ENCODE results near the gene MVD. TPM values are rescaled to one million over a fixed set of nuclear protein-coding genes. Genes with fewer than 3 reads are reported as not detected.

The MVD gene
- total and polyA plus RNA-seq, 10 of the 15 experiments (the other 5 are each of a cell fraction or from before 2014, with no cell fraction given), result 5.0 to 147 (median 65.0) TPM

GRCh38 chr16:88659160-88659559, 3.7 kb downstream of the MVD start:
- Histone ChIP-seq H3K9ac (ENCODE audit: control insufficient read depth, insufficient read depth, low read length) (no peak overlapping the region), H3K79me2 (ENCODE audit: control insufficient read depth, insufficient read depth, low read length) (peaks cover 47% of the 10 kb centered on the region), H3K4me3 (no peak overlapping the region), H3K4me2 (ENCODE audit: control insufficient read depth, insufficient read depth) (no peak overlapping the region), H3K9me3 (replicated peaks; ENCODE audit: control insufficient read depth, insufficient read depth, low read length) (no peaks in the 10 kb centered on the region), H4K20me1 (ENCODE audit: control insufficient read depth, insufficient read depth) (no peaks in the 10 kb centered on the region), H3K4me1 (ENCODE audit: control insufficient read depth, insufficient read depth, low read length) (peaks cover 6% of the 10 kb centered on the region; the same call in 1 of the 2 replicates), H3K27ac (ENCODE audit: control insufficient read depth, insufficient read depth) (no peak overlapping the region), H2AFZ (ENCODE audit: control insufficient read depth, low read depth, low read length) (no peak overlapping the region), H3K36me3 (ENCODE audit: control insufficient read depth in 2 of 2, insufficient read depth in 2 of 2, low read length in 1 of 2) (peaks cover 6 to 15% of the 10 kb centered on the region in 2 experiments; a peak in 3 of 4 replicates), H3K27me3 (replicated peaks in 1 of 2; ENCODE audit: control insufficient read depth in 2 of 2, insufficient read depth in 2 of 2, low read length in 1 of 2) (no peaks in the 10 kb centered on the region)
- in situ Hi-C loops (cut with MboI), result no loop called here
- CTCF ChIA-PET, result no interaction called here
- DNase-seq (ENCODE audit: low read depth, low spot score), result no peak
- 96% methylated on average over 25 of the region's 25 CpGs for WGBS (ENCODE audit: insufficient coverage, insufficient replicate concordance, low lambda C conversion rate, missing lambda C conversion rate)
- no peak for FAIRE-seq
- intact Hi-C loops (cut with micrococcal nuclease; ENCODE audit: unreplicated experiment), result no loop called here
- no peak for TF ChIP-seq SREBF2 (IDR thresholded peaks at IDR 0.05; ENCODE audit: low read length)
- TF ChIP-seq ZNF274 (IDR thresholded peaks at IDR 0.05; ENCODE audit: insufficient read depth, insufficient read length), result no peak
- no peak for TF ChIP-seq SRF (IDR thresholded peaks at IDR 0.05; ENCODE audit: low read depth in 2 of 2, low read length in 2 of 2)
- TF ChIP-seq, protein P1, sequence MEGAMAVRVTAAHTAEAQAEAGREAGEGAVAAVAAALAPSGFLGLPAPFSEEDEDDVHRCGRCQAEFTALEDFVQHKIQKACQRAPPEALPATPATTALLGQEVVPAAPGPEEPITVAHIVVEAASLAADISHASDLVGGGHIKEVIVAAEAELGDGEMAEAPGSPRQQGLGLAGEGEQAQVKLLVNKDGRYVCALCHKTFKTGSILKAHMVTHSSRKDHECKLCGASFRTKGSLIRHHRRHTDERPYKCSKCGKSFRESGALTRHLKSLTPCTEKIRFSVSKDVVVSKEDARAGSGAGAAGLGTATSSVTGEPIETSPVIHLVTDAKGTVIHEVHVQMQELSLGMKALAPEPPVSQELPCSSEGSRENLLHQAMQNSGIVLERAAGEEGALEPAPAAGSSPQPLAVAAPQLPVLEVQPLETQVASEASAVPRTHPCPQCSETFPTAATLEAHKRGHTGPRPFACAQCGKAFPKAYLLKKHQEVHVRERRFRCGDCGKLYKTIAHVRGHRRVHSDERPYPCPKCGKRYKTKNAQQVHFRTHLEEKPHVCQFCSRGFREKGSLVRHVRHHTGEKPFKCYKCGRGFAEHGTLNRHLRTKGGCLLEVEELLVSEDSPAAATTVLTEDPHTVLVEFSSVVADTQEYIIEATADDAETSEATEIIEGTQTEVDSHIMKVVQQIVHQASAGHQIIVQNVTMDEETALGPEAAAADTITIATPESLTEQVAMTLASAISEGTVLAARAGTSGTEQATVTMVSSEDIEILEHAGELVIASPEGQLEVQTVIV (IDR thresholded peaks at IDR 0.05; ENCODE audit: borderline replicate concordance, partially characterized antibody), result no peak
- no peak for TF ChIP-seq RAD51 (IDR thresholded peaks at IDR 0.05)
- TF ChIP-seq PAX5 (IDR thresholded peaks at IDR 0.05; ENCODE audit: borderline replicate concordance, low read depth, low read length), result no peak
- no peak for TF ChIP-seq ZBED1 (IDR thresholded peaks at IDR 0.05; ENCODE audit: borderline replicate concordance)
- TF ChIP-seq CHD2 (IDR thresholded peaks at IDR 0.05; ENCODE audit: borderline replicate concordance, low read depth, low read length), result no peak
- TF ChIP-seq BCL11A (IDR thresholded peaks at IDR 0.05; ENCODE audit: low read depth, low read length), result no peak
- no peak for TF ChIP-seq ZNF384 (IDR thresholded peaks at IDR 0.05; ENCODE audit: borderline replicate concordance, low read depth, low read length)
- POLR2A ChIA-PET, result no interaction called here
- no TSS peak for BruUV-seq (replicated peaks)
- SMC1A ChIA-PET (ENCODE audit: uncharacterized antibody, unreplicated experiment), result no interaction called here
- RAD21 ChIA-PET (ENCODE audit: unreplicated experiment), result no interaction called here
- no peak for ATAC-seq

Measured in GM12878 (cell line).